GM21526 (cell line): Measurements from ENCODE around the gene MAP1LC3B.
"Not testable (repeated sequence)": the region's sequence is repeated elsewhere in the genome, so short reads cannot be mapped to it uniquely, and the experiment has no call there.

Experiments used
- ATAC-seq: cut with Tn5 transposase; IDR thresholded peaks from one replicate; pipeline ENCODE4 v1.9.1; 2021; ENCODE audit warnings: moderate library complexity; ENCODE audit not compliant: unreplicated experiment, low FRiP score

Gene MAP1LC3B

GRCh38 chr16:87379312-87379752 is 12.8 kb upstream of the MAP1LC3B start:
- not testable (repeated sequence) for ATAC-seq

- ATAC-seq = no peak
These were observed 11.7 kb upstream of the MAP1LC3B start for GRCh38 chr16:87380403-87380802.

GRCh38 chr16:87380881-87381280 is 11.3 kb upstream of the MAP1LC3B start:
- no peak for ATAC-seq

GRCh38 chr16:87382023-87382785 is 9.9 kb upstream of the MAP1LC3B start:
- no peak for ATAC-seq

- ATAC-seq = peak; percentile 38
These were observed 8.5 kb upstream of the MAP1LC3B start, which contains the start of gene FBXO31 for GRCh38 chr16:87383505-87384161. TSS of gene FBXO31 (minus strand) at chr16:87383776. CDS start at chr16:87383744, 32 bp downstream.

- peak; percentile 24 for ATAC-seq
These were observed 7.8 kb upstream of the MAP1LC3B start for GRCh38 chr16:87384162-87384874.

- not testable (repeated sequence) for ATAC-seq
These were observed 7.3 kb upstream of the MAP1LC3B start for GRCh38 chr16:87384875-87385167.

GRCh38 chr16:87387942-87388817 is 4.0 kb upstream of the MAP1LC3B start:
- ATAC-seq = peak; percentile 45

GRCh38 chr16:87388818-87389134 is 3.4 kb upstream of the MAP1LC3B start:
- no peak for ATAC-seq

GRCh38 chr16:87389245-87389644 is 2.9 kb upstream of the MAP1LC3B start:
- no peak for ATAC-seq

GRCh38 chr16:87389914-87390313 is 2.2 kb upstream of the MAP1LC3B start:
- ATAC-seq = not testable (repeated sequence)

- no peak for ATAC-seq
These were observed 1.4 kb upstream of the MAP1LC3B start for GRCh38 chr16:87390641-87391323.

GRCh38 chr16:87391324-87391949 is 699 bp upstream of the MAP1LC3B start:
- no peak for ATAC-seq

- ATAC-seq = no peak
These were observed 914 bp downstream of the MAP1LC3B start for GRCh38 chr16:87392821-87393679.

GRCh38 chr16:87393680-87394055 is 1.5 kb downstream of the MAP1LC3B start:
- ATAC-seq = no peak

GRCh38 chr16:87395181-87395842 is 3.2 kb downstream of the MAP1LC3B start:
- ATAC-seq = no peak

GRCh38 chr16:87404764-87405625 is 12.9 kb downstream of the MAP1LC3B start:
- no peak for ATAC-seq
